NCI-H526 treated with DMSO at 0.1 percent for 48 hours (cell line): Measurements from ENCODE around the gene TOM1L2.
"Not testable (repeated sequence)": the region's sequence is repeated elsewhere in the genome, so short reads cannot be mapped to it uniquely, and the experiment has no call there.

ENCODE experiments used
- DNase-seq: peaks from one replicate; lab custom pipeline; 2025; lab: John Stamatoyannopoulos, UW

The TOM1L2 gene

GRCh38 chr17:17816831-17817551 is 155.2 kb downstream of the TOM1L2 start:
- DNase-seq, result no peak

GRCh38 chr17:17816240-17816814 is 155.9 kb downstream of the TOM1L2 start:
- no peak for DNase-seq

GRCh38 chr17:17815436-17816200 is 156.6 kb downstream of the TOM1L2 start:
- DNase-seq, result no peak

- no peak for DNase-seq
Measured at GRCh38 chr17:17815062-17815406, 157.2 kb downstream of the TOM1L2 start.

GRCh38 chr17:17814162-17815061 is 157.8 kb downstream of the TOM1L2 start:
- DNase-seq, result no peak

- no peak for DNase-seq
Measured at GRCh38 chr17:17813725-17814095, 158.5 kb downstream of the TOM1L2 start.

GRCh38 chr17:17813055-17813724 is 159.0 kb downstream of the TOM1L2 start:
- no peak for DNase-seq

GRCh38 chr17:17812211-17813054 is 159.8 kb downstream of the TOM1L2 start:
- no peak for DNase-seq

GRCh38 chr17:17811381-17812210 is 160.6 kb downstream of the TOM1L2 start:
- no peak for DNase-seq

GRCh38 chr17:17810895-17811248 is 161.3 kb downstream of the TOM1L2 start:
- DNase-seq, result no peak

GRCh38 chr17:17810084-17810894 is 161.9 kb downstream of the TOM1L2 start:
- DNase-seq, result peak; percentile 30

- no peak for DNase-seq
Measured at GRCh38 chr17:17809531-17810083, 162.6 kb downstream of the TOM1L2 start.

- DNase-seq, result no peak
Measured at GRCh38 chr17:17808706-17809432, 163.3 kb downstream of the TOM1L2 start.

- not testable (repeated sequence) for DNase-seq
Measured at GRCh38 chr17:17808200-17808599, 164.0 kb downstream of the TOM1L2 start.

GRCh38 chr17:17807440-17807839 is 164.8 kb downstream of the TOM1L2 start:
- DNase-seq, result no peak

GRCh38 chr17:17806611-17807274 is 165.5 kb downstream of the TOM1L2 start:
- DNase-seq, result no peak

- no peak for DNase-seq
Measured at GRCh38 chr17:17806035-17806434, 166.2 kb downstream of the TOM1L2 start.
